GM18951 (cell line): ENCODE measurements around the gene PRICKLE4.
"Not testable (repeated sequence)": the region's sequence is repeated elsewhere in the genome, so short reads cannot be mapped to it uniquely, and the experiment has no call there.

Source experiments
- POLR2A ChIP-seq: IDR thresholded peaks from 4 replicates; pipeline ENCODE4 v1.6.1; 2011; ENCODE audit warnings: mild to moderate bottlenecking; ENCODE audit not compliant: insufficient read length, insufficient read depth; ENCODE audit errors: extremely low read depth
- in situ Hi-C: fragments of 300-500 bp; cut with MboI; formaldehyde crosslinking; loops from one replicate; pipeline ENCODE4 v1.12.0; 2022; ENCODE audit warnings: low sequenced_read_pairs, mixed read lengths, inconsistent platforms; ENCODE audit not compliant: unreplicated experiment

The PRICKLE4 gene

GRCh38 chr6:41805830-41806774 is 25.5 kb downstream of the PRICKLE4 start:
- no peak for TF ChIP-seq POLR2A
- in situ Hi-C loops: no loop called here

- TF ChIP-seq POLR2A: no peak
- in situ Hi-C loops: no loop called here
These were observed 30.5 kb downstream of the PRICKLE4 start for GRCh38 chr6:41811095-41811494.

GRCh38 chr6:41811946-41812345 is 31.4 kb downstream of the PRICKLE4 start:
- in situ Hi-C loops: not testable (repeated sequence)

GRCh38 chr6:41813469-41813868 is 32.9 kb downstream of the PRICKLE4 start:
- in situ Hi-C loops: no loop called here
- no peak for TF ChIP-seq POLR2A

- TF ChIP-seq POLR2A: no peak
- in situ Hi-C loops: no loop called here
These were observed 33.4 kb downstream of the PRICKLE4 start for GRCh38 chr6:41813956-41814355.

- in situ Hi-C loops: no loop called here
- TF ChIP-seq POLR2A: no peak
These were observed 34.0 kb downstream of the PRICKLE4 start for GRCh38 chr6:41814629-41815028.

GRCh38 chr6:41815587-41815986 is 35.0 kb downstream of the PRICKLE4 start:
- no peak for TF ChIP-seq POLR2A
- in situ Hi-C loops: no loop called here

- TF ChIP-seq POLR2A: no peak
These were observed 37.9 kb downstream of the PRICKLE4 start for GRCh38 chr6:41818271-41819054.

GRCh38 chr6:41821266-41821665 is 40.7 kb downstream of the PRICKLE4 start:
- in situ Hi-C loops: no loop called here
- no peak for TF ChIP-seq POLR2A

More at GRCh38 chr6:41818271-41819054, 37.9 kb downstream of the PRICKLE4 start:
- in situ Hi-C loops: no loop called here

GRCh38 chr6:41822021-41822420 is 41.4 kb downstream of the PRICKLE4 start:
- in situ Hi-C loops: no loop called here
- no peak for TF ChIP-seq POLR2A

- no peak for TF ChIP-seq POLR2A
- in situ Hi-C loops: no loop called here
These were observed 42.6 kb downstream of the PRICKLE4 start for GRCh38 chr6:41823178-41823577.

- in situ Hi-C loops: no loop called here
- TF ChIP-seq POLR2A: no peak
These were observed 44.3 kb downstream of the PRICKLE4 start for GRCh38 chr6:41824571-41825569.
